ENCODE data around the gene C1QTNF12. TPM values are rescaled to one million over a fixed set of nuclear protein-coding genes. Genes with fewer than 3 reads are reported as not detected.
"Not testable (repeated sequence)": the region's sequence is repeated elsewhere in the genome, so short reads cannot be mapped to it uniquely, and the experiment has no call there.

Gene C1QTNF12
- total RNA-seq, 1 experiment from 2014 or later, result 6.0 TPM

DNA sequence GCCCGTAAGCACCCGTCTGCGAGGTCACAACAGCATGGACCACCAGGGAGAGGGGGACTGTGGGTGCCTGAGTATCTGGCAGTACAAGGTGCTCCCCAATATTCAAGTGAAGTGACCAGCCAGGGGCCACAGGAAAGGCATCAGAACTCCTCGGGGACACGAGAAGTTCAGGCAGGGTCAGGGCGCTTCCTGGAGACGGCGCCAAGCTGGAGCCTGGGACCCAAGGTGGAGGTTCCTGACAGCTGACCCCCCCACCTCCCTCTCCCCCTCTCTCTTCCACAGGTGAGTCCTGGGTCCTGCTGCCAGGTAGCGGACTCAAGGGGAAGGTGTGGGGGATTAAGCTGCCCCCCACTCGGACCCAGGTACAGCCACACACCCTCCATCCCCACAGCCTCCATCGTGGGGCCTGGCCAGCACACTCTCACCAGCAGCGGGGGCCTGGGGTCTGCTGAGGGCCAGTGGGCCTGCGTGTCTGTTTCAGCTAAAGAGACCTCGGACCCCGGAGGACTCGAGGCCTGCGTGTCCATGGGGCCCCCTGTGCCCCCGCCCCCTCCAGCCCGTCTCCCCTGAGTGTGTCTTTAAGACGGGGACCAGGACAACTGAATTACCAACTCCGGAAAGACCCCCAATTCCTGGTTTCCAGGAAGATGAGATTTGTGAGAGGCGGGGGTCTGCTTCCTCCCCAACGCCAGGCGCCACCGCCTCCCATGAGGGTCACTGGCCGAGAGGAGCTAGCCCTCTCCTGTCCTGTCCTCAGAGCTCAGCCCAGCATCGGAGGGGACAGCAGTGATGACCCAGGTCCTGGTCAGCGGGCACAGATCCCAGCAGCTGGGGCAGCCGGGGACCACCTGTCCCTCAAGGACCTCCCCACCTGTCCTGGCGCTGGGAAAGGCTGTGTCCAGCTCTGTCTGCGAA lies 46.3 kb downstream of the C1QTNF12 start:
- no peak for DNase-seq (ENCODE audit: low spot score)

- DNase-seq (ENCODE audit: low spot score), result no peak
These were observed 47.2 kb downstream of the C1QTNF12 start for GRCh38 chr1:1199141-1199960.

GRCh38 chr1:1198423-1199140 lies 47.9 kb downstream of the C1QTNF12 start:
- no peak for DNase-seq (ENCODE audit: low spot score)

DNA sequence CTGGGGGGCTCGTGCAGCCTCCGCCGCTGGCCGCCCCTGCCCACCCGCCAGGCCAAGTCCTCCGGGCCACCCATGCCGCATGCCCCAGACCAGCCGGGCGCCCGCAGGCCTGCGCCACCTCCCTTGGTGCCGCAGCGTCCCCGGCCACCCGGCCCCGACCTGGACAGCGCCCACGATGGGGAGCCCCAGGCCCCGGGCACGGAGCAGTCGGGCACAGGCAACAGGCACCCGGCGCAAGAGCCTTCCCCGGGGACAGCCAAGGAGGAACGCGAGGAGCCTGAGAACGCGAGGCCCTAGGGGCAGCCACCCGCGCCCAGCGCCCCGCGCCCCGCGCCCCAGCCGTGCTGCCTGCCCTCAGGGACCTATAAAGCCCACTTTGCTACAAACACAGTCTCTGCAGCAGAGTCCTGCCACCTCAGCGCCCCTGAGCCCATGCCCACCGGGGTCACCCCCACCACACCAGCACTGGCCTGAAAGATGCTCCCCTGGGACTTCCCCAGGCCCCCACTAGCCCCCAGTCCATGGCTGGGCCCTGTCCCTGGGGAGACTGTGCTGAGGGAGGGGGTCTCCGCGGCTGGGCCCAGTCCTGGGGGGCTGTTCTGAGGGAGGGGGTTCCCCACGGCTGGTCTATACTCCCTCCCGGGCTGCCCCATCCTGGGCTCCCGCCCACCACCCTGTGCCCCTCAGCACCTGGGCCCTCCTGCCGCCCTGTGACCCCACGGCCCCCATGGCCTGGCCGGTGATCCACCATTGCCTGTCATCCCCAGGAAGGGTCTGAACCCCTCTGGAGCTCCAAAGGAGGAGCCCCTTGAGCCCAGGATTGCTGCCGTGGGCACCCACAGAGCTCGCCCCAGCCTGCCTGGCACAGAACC lies 48.7 kb downstream of the C1QTNF12 start:
- no peak for DNase-seq (ENCODE audit: low spot score)

- no peak for DNase-seq (ENCODE audit: low spot score)
These were observed 49.4 kb downstream of the C1QTNF12 start for GRCh38 chr1:1197188-1197500.

DNA sequence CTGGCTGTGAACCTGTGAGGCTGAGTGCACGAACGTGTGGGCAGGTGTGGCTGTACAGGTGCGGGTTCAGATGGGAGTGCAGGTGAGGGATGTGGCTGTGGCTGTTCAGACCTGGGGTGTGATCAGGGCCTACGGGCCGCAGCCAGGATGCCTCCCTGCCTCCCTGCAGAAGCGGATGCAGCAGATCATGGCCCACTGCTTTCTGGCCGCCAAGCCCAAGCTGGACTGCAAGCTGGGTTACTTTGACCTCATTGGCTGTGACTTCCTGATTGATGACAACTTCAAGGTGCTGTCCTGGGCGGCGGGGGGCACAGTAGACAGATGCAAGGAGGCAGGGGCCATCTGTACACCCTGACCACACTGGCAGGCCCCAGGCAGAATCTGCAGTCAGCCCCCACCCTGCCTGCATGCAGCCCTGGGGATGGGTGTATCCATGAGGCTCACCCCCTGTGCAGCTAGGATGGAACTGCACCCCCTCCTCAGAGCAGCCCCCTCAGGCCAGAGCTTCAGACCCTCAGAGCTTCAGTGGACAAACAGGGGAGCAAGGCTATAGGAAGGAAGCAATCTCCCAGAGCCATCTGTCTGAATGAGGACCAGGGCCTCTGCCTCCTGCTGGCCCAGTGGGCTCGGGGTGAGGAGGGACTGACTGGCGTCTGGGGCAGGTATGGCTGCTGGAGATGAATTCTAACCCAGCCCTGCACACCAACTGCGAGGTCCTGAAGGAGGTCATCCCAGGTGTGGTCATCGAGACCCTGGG lies 49.9 kb downstream of the C1QTNF12 start:
- DNase-seq (ENCODE audit: low spot score), result no peak

GRCh38 chr1:1195726-1196125 lies 50.8 kb downstream of the C1QTNF12 start:
- DNase-seq (ENCODE audit: low spot score), result not testable (repeated sequence)

GRCh38 chr1:1194723-1195122 lies 51.8 kb downstream of the C1QTNF12 start:
- DNase-seq (ENCODE audit: low spot score), result no peak

Small RNAs within 50 kb of the gene (small RNA-seq; reads per million reads assigned to genes)
- not detected for gene MIR6726

Other genes with a start within 250 kb of the C1QTNF12 start
- 110 and 139 TPM in 2 replicates for gene HES4, start 246.6 kb downstream of the C1QTNF12 start, total RNA-seq (2014; rRNA removed; shearing (Covaris generic))
- gene ISG15, start 233.2 kb downstream of the C1QTNF12 start, total RNA-seq (2014; rRNA removed; shearing (Covaris generic)), result 706 and 895 TPM in 2 replicates
- gene AGRN, start 226.6 kb downstream of the C1QTNF12 start, total RNA-seq (2014; rRNA removed; shearing (Covaris generic)), result 683 and 894 TPM in 2 replicates
- 16.2 and 16.5 TPM in 2 replicates for gene RNF223, start 172.4 kb downstream of the C1QTNF12 start, total RNA-seq (2014; rRNA removed; shearing (Covaris generic))
- gene C1orf159, start 130.6 kb downstream of the C1QTNF12 start, total RNA-seq (2014; rRNA removed; shearing (Covaris generic)), result 61.4 and 67.6 TPM in 2 replicates
- gene TTLL10, start 72.8 kb downstream of the C1QTNF12 start, total RNA-seq (2014; rRNA removed; shearing (Covaris generic)), result 5.8 and 6.6 TPM in 2 replicates
- 0.42 TPM in 1 of 2 replicates, not detected in the other for gene TNFRSF18, start 40.1 kb downstream of the C1QTNF12 start, total RNA-seq (2014; rRNA removed; shearing (Covaris generic))
- gene TNFRSF4, start 32.6 kb downstream of the C1QTNF12 start, total RNA-seq (2014; rRNA removed; shearing (Covaris generic)), result not detected in 2 replicates
- gene SDF4, start 14.7 kb downstream of the C1QTNF12 start, total RNA-seq (2014; rRNA removed; shearing (Covaris generic)), result 163 and 188 TPM in 2 replicates
- 84.2 and 87.7 TPM in 2 replicates for gene B3GALT6, start 14.5 kb downstream of the C1QTNF12 start, total RNA-seq (2014; rRNA removed; shearing (Covaris generic))
- 93.1 and 94.4 TPM in 2 replicates for gene UBE2J2, start 27.1 kb upstream of the C1QTNF12 start, total RNA-seq (2014; rRNA removed; shearing (Covaris generic))
- 0.48 and 0.50 TPM in 2 replicates for gene SCNN1D, start 33.7 kb upstream of the C1QTNF12 start, total RNA-seq (2014; rRNA removed; shearing (Covaris generic))
- 104 and 113 TPM in 2 replicates for gene ACAP3, start 61.2 kb upstream of the C1QTNF12 start, total RNA-seq (2014; rRNA removed; shearing (Covaris generic))
- 152 and 157 TPM in 2 replicates for gene PUSL1, start 61.9 kb upstream of the C1QTNF12 start, total RNA-seq (2014; rRNA removed; shearing (Covaris generic))
- 174 and 200 TPM in 2 replicates for gene INTS11, start 77.9 kb upstream of the C1QTNF12 start, total RNA-seq (2014; rRNA removed; shearing (Covaris generic))
- gene CPTP, start 78.1 kb upstream of the C1QTNF12 start, total RNA-seq (2014; rRNA removed; shearing (Covaris generic)), result 62.5 and 70.5 TPM in 2 replicates
- gene TAS1R3, start 84.6 kb upstream of the C1QTNF12 start, total RNA-seq (2014; rRNA removed; shearing (Covaris generic)), result 0.89 and 1.6 TPM in 2 replicates
- gene DVL1, start 102.7 kb upstream of the C1QTNF12 start, total RNA-seq (2014; rRNA removed; shearing (Covaris generic)), result 246 and 269 TPM in 2 replicates
- not detected in 2 replicates for gene MXRA8, start 111.8 kb upstream of the C1QTNF12 start, total RNA-seq (2014; rRNA removed; shearing (Covaris generic))
- gene AURKAIP1, start 128.5 kb upstream of the C1QTNF12 start, total RNA-seq (2014; rRNA removed; shearing (Covaris generic)), result 377 and 383 TPM in 2 replicates
- gene CCNL2, start 152.6 kb upstream of the C1QTNF12 start, total RNA-seq (2014; rRNA removed; shearing (Covaris generic)), result 200 and 243 TPM in 2 replicates
- 235 and 276 TPM in 2 replicates for gene MRPL20, start 160.6 kb upstream of the C1QTNF12 start, total RNA-seq (2014; rRNA removed; shearing (Covaris generic))
- gene ANKRD65, start 174.6 kb upstream of the C1QTNF12 start, total RNA-seq (2014; rRNA removed; shearing (Covaris generic)), result 0.44 and 1.4 TPM in 2 replicates
- 220 and 232 TPM in 2 replicates for gene VWA1, start 189.0 kb upstream of the C1QTNF12 start, total RNA-seq (2014; rRNA removed; shearing (Covaris generic))
- 2.3 and 3.1 TPM in 2 replicates for gene ATAD3C, start 203.0 kb upstream of the C1QTNF12 start, total RNA-seq (2014; rRNA removed; shearing (Covaris generic))
- gene ATAD3B, start 225.0 kb upstream of the C1QTNF12 start, total RNA-seq (2014; rRNA removed; shearing (Covaris generic)), result 102 and 111 TPM in 2 replicates

All from HT-29 (cell line).